Cardiac muscle cell (in vitro differentiated cells and primary cell): Measurements from ENCODE around the gene ERO1B. TPM values are rescaled to one million over a fixed set of nuclear protein-coding genes. Genes with fewer than 3 reads are reported as not detected.

Experiments
- DNase-seq, 2 donors: peaks; one replicate each; pipeline versions ENCODE4 v3.0.0 to v3.0.0-alpha.2; 2010 to 2017; ENCODE audit warnings: low read depth in 1 of 2, low spot score in 1 of 2
- H3K27ac ChIP-seq: fragments of 200-600 bp; sonication (generic); 2 replicates; pipeline ENCODE4 v1.5.1; 2016
- H3K27me3 ChIP-seq: fragments of 200-600 bp; sonication (generic); 2 replicates; pipeline ENCODE4 v1.6.0; 2016; ENCODE audit warnings: control low read depth
- H3K36me3 ChIP-seq: fragments of 200-600 bp; sonication (generic); 2 replicates; pipeline ENCODE4 v1.5.1; 2016; ENCODE audit warnings: control low read depth
- H3K4me1 ChIP-seq: fragments of 200-600 bp; sonication (generic); 2 replicates; pipeline ENCODE4 v1.8.1; 2017; ENCODE audit warnings: low read depth, mild to moderate bottlenecking, mixed run types
- H3K4me3 ChIP-seq: fragments of 200-600 bp; sonication (generic); 2 replicates; pipeline ENCODE4 v1.5.1; 2016; ENCODE audit warnings: mild to moderate bottlenecking
- H3K9me3 ChIP-seq: fragments of 200-600 bp; sonication (generic); 2 replicates; pipeline ENCODE4 v1.5.1; 2017; ENCODE audit warnings: low read depth, mild to moderate bottlenecking, control low read depth
- polyA plus RNA-seq: library from polyadenylated mRNA; unstranded; fragments of >200 nt; fragmentation: Nextera tagmentation; extraction: Ambion mirVana; gene quantifications from 2 replicates; pipeline ENCODE4 v1.2.1, GENCODE V29; 2016
- total RNA-seq: library from RNA; depleted of rRNA; stranded (reverse); fragments of >200 nt; gene quantifications from 2 replicates; pipeline ENCODE4 v1.2.3, GENCODE V29; 2016
- TF ChIP-seq, protein P1 (sequence below): IDR thresholded peaks from 2 replicates; pipeline ENCODE4 v1.5.1; 2012; ENCODE audit warnings: low read depth, mild to moderate bottlenecking, low read length

ERO1B gene
- total and polyA plus RNA-seq, 2 experiments from 2014 or later, result 2.2 to 2.7 TPM

DNA sequence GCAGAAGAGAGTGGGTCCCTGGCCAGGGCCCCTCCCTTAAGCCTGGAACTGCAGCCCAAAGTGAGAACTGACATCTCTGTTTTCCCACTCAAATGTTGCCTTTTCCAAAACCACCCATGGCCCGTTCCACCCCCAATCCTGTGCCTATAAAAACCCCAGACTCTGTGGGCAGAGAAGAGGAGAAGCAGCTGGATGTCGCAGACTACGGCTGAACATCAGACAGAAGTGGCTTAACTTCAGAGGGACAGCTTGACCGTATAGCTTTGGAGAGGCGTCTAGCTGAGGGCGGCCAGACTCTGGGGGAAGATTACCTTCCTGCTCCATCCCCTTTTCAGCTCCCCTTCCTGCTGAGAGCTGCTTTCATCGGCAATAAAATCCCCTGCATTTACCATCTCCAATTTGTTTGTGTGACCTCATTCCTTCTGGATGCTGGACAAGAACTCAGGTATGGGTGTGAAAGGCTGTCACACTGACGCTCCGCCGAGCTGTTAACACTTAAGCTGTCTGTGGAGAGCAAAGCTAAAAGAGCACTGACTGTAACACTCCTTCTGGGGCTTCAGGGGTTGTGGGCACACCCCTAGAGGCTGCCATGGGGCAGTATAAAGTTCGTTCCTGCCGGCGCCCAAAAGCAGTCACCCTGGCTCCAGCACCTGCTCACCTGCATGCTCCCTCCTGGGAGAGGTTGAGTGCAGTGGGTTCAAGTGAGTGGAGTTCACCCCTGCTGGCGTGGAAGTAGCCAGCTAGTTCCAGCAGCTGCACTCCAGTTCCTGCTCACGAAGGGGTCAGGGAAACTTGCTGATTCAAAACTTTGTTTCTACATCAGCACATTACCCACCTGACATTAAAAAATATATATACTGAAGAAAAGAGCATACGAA, 19.6 kb upstream of the ERO1B start:
- TF ChIP-seq, protein P1, sequence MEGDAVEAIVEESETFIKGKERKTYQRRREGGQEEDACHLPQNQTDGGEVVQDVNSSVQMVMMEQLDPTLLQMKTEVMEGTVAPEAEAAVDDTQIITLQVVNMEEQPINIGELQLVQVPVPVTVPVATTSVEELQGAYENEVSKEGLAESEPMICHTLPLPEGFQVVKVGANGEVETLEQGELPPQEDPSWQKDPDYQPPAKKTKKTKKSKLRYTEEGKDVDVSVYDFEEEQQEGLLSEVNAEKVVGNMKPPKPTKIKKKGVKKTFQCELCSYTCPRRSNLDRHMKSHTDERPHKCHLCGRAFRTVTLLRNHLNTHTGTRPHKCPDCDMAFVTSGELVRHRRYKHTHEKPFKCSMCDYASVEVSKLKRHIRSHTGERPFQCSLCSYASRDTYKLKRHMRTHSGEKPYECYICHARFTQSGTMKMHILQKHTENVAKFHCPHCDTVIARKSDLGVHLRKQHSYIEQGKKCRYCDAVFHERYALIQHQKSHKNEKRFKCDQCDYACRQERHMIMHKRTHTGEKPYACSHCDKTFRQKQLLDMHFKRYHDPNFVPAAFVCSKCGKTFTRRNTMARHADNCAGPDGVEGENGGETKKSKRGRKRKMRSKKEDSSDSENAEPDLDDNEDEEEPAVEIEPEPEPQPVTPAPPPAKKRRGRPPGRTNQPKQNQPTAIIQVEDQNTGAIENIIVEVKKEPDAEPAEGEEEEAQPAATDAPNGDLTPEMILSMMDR, result no peak
- Histone ChIP-seq H3K4me3 (no peak overlapping the region), H3K27me3 (no peaks in the 10 kb centered on the region), H3K4me1 (no peaks in the 10 kb centered on the region), H3K9me3 (no peaks in the 10 kb centered on the region), H3K36me3 (no peaks in the 10 kb centered on the region), H3K27ac (no peak overlapping the region)
- DNase-seq, result no peak

DNA sequence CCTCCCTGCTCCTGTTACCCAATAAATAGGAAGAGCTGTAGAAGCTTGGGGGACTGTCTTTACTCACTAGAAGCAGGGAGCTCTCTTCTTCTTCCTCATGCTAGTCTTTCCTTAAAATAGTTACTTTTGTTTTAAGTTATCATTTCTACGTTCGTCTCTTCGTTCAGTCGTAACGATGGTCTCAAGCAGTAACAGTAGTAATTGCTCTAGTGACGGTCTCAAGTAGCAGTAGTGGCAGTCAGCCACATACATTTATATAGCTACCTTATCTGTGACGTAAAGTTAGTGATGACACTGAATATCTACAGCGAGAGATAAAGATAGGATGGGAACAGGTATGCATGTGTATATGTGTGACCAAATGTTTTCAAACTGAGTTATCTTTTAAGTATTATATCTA, 15.4 kb upstream of the ERO1B start:
- Histone ChIP-seq H3K9me3 (no peaks in the 10 kb centered on the region), H3K36me3 (no peaks in the 10 kb centered on the region), H3K27ac (no peak overlapping the region), H3K27me3 (no peaks in the 10 kb centered on the region), H3K4me1 (no peaks in the 10 kb centered on the region), H3K4me3 (no peak overlapping the region)
- TF ChIP-seq, protein P1, result no peak
- DNase-seq, result no peak

DNA sequence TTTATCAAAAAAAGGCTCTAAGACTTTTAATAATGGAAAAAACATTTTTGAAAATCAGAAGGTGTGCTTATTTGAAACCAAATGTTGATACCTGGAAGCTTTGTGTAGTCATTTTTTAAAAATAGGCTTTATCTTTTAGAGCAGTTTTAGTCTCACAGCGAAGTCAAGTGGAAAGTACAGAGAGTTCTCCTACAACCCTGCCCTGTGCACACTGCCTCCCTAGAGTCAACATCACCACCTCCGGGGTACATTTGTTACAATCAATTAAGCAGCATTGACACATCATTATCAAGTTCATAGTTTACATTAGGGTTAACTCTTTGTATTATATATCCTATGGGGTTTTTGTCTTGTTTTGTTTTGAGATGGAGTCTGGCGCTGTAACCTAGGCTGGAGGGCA, 10.7 kb upstream of the ERO1B start:
- TF ChIP-seq, protein P1, result no peak

DNA sequence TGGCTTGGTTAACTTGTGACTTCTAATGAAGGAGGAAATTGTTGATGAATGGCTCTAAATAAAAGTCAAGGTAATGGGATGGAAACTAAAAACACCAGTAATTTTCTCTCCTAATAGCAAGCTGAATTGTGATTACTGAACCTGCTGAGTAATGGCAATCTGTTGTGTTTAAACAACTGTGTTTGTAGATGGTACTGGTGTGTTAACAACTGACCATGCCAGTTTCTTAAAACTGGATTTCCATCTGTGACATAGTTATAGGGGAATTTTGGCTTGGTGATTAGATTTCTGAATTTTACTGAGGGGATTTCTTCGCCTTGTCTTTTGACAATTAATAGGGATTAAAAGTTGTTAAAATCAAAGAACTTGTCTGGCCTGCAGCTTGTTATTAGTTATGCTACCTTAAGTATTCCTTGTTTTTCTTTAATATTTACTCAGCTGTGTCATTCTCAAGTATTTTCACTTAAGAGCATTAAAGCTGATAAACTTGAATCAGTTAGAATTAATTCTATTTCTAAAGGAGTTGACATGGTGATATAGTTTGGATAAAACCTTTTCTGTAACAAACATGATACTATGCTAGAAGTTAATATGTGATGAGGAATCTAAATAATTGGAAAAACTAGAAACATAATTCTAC, 7.9 kb upstream of the ERO1B start:
- TF ChIP-seq, protein P1, result no peak
- Histone ChIP-seq H3K27ac (no peak overlapping the region), H3K36me3 (no peaks in the 10 kb centered on the region), H3K27me3 (peaks cover 4% of the 10 kb centered on the region), H3K9me3 (no peaks in the 10 kb centered on the region), H3K4me3 (no peak overlapping the region), H3K4me1 (no peaks in the 10 kb centered on the region)
- DNase-seq, result no peak

More for the DNA sequence above, 10.7 kb upstream of the ERO1B start:
- no peaks in the 10 kb centered on the region for H3K27me3 ChIP-seq
- H3K4me1 ChIP-seq, result no peaks in the 10 kb centered on the region
- no peaks in the 10 kb centered on the region for H3K9me3 ChIP-seq
- H3K4me3 ChIP-seq, result no peak overlapping the region
- no peak overlapping the region for H3K27ac ChIP-seq
- no peak for DNase-seq
- no peaks in the 10 kb centered on the region for H3K36me3 ChIP-seq

DNA sequence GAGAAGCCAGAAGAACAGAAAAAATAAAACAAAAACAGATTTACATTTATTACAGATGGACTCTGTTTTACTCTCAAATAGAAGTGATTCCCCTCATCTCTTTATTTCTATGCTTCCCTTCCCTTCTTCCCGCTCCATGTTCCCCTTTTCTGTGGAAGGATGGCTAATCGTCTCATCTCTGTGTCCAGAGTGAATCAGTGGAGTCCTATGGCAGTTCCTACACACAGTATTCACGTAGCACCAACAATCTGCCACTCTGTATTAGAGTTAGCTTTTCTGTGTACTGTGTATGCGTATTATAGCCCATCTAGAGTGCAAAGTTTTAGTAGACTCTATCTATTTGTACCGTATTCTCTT, 6.8 kb upstream of the ERO1B start:
- H3K27ac ChIP-seq, result no peak overlapping the region
- H3K4me1 ChIP-seq, result no peaks in the 10 kb centered on the region
- peaks cover 12% of the 10 kb centered on the region for H3K27me3 ChIP-seq
- H3K9me3 ChIP-seq, result no peaks in the 10 kb centered on the region
- TF ChIP-seq, protein P1, result no peak
- no peak overlapping the region for H3K4me3 ChIP-seq
- DNase-seq, result no peak
- H3K36me3 ChIP-seq, result no peaks in the 10 kb centered on the region
